CD4-positive, alpha-beta T cell treated with Interleukin-2 at 100 ng/mL for 4 hours (primary cell): ENCODE measurements around the gene KNDC1.

Experiments used
- DNase-seq: peaks from one replicate; pipeline ENCODE4 v3.0.0-alpha.2; 2020; ENCODE audit warnings: low spot score

The KNDC1 gene

DNA sequence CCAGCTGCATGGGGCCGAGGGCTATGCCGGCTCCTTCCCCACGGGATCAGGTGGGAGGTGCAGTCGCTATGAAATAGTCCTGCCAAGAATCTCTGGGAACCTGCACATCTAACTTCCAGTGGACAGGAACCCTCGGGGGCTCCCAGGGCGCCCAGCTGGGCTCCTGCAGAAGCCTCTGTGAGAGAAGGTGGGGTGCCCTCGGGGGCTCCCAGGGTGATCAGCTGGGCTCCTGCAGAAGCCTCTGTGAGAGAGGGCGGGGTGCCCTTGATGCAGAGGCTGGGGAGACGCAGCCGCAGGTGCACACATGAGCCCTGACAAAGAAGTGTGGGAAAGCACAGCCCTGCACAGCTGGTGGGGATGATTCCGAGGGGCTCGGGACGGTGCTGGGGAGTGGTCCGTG lies 83.6 kb downstream of the KNDC1 start:
- DNase-seq = no peak

DNA sequence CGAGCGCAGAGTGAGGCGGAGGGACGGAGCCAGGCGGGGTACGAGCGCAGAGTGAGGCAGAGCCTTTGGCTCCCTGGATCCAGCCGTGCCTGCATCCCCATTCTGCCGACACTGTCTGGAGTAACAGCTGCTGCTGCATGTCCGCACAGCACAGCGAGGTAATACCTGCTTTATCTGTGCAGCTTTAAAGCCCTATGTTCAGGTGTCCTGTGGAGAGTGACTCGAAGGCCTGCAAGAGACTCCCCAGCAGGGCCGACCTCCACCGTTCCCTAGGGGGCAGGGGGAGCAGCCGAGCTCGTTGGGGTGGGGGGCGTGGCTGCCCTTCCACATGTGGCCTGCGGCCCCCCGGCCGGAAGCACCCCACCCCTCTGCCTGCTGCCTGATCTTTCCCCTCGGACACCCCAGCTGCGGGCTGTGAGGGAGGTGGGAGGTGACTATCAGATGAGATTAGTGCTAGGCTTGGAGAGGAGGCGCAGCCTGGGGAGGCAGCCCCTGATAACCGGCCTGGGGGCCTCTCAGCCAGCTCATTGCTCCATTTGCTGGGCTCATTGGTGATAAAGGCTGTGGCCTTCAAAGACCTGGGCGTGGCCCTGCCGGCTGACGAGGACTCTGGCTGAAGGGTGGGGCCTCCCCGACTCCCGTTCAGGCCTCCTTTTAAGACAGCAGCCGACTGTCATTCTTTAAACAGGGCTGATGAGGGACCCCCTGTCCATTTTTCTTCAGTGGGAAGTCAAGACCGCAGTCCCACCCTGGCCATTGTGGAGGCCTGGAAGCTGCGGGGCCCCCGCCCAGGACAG lies 85.6 kb downstream of the KNDC1 start:
- DNase-seq = no peak

DNA sequence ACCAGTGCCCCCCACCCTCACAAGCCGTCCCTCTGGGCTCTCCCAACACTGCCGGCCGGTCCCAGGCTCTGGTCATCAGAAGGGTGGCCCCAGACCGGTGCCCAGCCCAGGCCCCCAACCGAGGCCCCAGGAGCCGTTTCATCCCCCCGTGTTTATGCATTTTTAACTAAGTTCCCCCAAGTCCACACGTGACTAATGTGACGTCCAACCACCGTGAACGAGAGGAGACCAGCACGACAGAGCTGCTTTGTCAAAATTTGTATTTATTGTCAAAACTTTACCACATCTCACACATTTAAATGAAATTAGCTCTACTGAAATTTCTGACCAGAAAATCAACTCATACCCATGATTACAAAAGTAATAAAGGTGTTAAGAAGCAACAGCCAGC lies 86.2 kb downstream of the KNDC1 start:
- DNase-seq = no peak

DNA sequence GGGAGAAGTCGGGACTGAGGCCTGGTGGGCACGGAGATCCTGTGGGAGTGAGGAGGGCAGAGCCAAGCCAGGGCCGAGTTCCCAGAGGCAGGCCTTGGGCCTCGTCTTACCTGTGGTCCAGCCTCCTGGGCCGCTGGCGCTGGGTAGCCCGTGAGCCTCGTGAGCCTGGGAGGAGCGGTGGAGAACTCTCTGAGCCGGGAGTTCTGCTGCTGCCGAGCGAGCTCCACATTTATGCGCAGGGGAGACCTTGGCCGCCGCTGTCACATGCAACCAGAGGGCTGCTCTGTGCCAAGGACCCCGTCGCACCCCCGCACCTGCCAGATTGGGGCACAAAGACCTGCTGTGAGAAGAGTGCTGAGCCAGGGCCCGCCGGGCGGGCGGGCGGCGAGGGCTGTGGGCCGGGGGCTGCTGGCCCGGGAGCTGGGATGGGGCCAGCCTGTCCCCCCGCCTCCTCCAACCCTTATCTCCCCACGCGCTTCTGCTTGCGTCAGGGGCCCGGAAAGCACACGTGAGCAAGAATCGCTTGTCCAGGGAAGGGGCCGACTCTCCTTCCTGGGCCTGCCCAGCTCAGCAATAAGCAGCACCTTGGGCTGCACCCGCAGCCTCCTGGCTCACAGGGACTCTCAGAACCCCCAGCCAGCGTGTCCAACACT lies 87.8 kb downstream of the KNDC1 start:
- no peak for DNase-seq

DNA sequence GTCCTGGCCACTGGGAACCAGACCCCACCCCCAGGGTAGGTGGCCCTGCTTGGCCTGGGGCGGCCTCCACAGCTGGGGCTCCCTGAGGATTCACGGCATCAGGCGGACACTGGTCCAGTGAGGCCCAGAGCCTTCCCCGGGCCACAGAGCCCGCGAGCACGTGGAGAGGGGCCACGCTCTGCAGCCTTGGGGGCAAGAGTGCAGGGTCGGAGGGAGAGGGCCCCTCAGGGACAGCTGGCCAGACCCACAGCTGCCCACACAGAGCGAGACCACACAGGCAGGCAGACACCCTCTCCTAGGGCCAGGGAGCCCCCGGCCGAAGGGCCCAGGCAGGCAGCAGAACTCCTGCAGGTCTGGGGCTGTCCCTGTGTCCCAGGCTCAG lies 88.3 kb downstream of the KNDC1 start:
- DNase-seq = no peak

DNA sequence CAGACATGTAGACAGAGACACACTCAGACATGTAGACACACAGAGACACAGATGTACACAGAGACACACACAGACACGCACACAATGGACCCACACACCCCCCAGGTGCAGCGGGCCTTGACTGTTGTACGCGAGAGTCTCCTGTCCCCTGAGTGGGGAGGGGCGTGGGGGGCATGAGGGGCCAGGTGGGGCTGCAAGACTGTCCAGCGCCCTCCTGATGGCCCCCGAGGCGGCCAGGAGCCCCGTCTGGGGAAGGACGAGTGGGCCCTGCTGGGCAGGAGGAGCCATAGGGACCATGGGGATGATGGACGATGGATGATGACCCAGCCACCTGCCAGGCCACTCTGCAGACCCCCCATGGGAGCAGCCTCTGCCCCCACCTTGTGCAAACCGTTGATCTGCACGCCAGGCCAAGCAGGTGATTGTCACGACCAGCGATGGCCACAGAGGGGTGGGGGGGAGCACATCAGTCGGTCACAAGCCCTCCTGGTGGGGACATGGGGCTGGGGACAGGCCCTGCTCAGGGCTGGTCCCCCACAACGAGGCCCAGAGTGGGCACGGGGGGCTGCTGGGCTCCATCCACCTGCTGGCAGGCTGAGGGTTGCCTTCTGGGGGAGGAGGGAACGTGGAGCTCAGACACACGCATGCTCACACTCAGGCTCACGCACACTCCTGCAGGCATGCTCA lies 89.2 kb downstream of the KNDC1 start:
- no peak for DNase-seq

DNA sequence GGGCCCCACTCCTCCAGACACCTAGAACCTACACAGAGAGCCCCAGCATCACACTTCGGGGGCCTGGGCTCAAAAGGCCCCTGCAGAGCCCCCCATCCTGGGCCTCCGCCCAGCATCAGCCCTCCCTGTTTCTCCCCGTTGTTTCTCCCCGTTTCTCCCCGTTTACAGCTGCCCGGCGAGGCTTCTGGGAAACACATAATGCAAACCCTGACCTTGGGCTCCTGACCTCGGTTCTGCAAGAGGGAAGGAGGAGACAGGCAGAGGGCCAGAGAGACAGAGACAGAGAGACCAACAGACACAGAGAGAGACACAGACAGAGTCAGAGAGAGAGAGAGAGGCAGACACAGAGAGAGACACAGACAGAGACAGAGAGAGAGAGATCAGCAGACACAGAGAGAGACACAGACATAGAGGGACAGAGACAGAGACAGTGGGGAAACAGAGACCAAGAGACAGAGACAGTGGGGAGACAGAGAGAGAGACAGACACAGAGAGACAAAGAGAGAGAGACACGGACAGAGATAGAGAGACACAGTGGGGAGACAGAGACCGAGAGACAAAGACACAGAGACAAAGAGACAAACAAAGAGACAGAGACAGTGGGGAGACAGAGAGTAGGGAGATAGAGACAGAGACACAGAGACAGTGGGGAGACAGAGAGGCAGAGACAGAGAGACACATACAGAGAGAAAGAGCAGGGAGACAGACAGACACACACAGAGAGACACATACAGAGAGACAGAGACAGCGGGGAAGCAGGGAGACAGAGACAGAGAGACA lies 90.1 kb downstream of the KNDC1 start:
- no peak for DNase-seq

DNA sequence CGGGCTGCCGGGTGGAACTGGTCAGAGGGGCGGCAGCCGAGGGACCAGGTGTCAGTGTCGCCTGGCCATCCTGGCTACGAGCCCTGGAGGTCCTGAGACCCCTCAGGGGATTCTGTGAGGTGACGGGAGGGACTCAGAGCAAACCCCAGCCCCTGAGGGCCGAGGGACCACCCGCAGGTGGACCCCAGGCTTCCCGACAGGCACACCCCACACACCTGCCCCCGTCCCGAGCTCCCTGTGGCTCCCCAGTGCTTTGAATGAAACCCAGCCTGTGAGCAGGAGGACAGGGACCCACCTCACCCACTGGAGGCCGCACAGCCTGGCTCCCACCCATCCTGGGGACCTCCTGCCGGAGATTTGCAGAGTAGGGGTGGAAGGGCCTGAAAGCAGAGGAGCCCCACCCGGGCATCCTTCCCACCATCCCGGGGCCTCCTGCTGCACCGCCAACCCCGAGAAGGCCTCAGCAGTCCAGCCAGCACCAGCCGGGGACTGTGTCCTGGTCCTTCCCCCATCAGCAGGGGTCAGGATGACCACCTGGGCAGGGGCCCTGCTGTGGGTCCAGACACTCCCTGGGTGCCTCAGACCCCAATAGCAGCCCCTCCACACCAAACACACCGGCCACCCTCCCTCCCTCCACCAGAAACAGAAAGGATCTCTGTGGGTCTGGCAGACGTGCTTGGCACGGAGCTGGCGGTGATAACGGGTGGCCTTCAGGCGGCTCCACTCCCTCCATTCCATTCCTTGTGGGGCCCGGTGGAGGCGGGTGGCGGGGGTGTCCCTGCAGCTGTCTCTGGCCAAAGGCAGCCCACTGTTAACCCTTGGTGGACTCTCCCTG lies 91.6 kb downstream of the KNDC1 start:
- no peak for DNase-seq

DNA sequence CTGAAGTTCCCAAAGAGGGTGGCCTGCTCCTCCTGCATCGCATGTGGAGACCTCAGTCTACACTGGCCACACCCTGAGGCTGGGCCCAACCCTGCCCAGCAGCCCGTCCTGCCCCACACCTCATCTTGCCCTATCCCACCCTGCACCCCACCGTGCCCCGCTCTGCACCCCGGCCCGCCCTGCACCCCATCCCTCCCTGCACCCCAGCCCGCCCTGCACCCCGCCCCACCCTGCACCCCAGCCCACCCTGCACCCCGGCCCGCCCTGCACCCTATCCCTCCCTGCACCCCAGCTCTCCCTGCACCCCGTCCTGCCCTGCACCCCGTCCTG lies 92.2 kb downstream of the KNDC1 start:
- no peak for DNase-seq

DNA sequence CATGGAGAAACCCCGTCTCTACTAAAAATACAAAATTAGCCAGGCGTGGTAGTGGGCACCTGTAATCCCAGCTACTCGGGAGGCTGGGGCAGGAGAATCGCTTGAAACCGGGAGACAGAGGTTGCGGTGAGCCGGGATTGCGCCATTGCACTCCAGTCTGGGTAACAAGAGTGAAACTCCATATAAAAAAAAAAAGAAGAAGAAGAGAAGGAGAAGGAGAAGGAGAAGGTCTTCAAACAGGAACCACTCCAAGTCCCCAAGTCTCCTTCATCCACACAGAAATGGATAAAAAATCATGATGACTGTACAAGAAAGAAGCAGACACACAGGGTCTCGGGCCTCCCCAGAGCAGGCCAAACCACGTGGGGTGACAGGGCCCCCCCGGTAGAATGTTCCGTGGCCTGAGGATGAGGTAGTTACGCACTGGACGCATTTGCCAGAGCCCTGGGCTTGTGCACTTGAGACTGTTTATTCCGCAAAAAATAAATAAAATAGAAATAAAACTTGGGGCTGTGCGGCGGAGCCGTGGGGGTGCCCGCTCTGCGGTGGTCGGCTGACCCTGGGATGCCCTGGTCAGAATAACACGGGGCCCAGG lies 93.4 kb downstream of the KNDC1 start:
- no peak for DNase-seq

DNA sequence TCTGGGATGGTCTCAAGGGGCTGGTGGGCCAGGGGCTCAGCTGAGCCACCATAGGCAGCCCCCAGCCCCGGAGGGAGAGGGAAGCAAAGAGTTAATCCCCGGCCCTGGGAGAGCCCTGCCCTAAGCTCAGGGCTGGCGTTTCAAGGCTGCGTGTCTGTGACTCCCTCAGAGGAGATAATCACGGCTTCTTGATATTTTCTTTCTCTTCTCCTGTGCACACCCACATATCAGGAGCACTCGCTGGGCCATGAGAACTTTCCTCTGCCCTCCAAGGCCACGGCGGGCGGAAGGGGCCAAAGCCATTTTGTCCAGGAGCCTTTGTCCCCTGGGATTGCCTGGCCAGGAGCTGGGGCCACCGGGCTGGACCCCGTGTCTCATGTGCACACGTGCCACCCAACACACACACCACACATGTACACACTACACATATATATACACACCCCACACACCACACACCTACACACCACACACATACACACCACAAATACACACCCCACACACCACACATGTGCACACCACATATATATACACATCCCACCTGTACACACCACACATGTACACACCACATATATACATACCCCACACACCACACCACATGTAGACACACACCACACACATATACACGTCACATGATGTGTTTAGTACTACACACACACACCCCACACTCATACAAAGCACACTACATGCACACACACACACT lies 94.6 kb downstream of the KNDC1 start:
- no peak for DNase-seq

DNA sequence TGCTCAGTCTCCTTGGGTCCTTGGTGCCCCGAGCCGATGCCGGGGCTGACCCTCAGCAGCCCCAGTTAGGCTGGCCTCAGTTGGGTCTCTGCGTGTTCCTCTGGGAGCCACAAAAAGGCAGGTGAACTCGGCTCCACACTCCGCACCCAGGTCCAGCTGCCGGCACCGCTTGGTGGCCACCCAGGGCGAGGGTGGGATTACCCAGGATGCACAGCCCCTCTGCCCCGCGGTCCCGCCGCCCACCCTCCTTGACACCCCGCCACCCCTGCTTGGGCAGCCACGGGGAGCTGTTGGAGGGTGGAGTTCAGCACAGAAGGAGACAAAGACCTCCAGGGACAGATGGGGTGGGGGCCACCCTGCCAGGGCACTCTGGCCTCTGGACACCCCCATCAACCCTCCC lies 95.3 kb downstream of the KNDC1 start:
- no peak for DNase-seq

DNA sequence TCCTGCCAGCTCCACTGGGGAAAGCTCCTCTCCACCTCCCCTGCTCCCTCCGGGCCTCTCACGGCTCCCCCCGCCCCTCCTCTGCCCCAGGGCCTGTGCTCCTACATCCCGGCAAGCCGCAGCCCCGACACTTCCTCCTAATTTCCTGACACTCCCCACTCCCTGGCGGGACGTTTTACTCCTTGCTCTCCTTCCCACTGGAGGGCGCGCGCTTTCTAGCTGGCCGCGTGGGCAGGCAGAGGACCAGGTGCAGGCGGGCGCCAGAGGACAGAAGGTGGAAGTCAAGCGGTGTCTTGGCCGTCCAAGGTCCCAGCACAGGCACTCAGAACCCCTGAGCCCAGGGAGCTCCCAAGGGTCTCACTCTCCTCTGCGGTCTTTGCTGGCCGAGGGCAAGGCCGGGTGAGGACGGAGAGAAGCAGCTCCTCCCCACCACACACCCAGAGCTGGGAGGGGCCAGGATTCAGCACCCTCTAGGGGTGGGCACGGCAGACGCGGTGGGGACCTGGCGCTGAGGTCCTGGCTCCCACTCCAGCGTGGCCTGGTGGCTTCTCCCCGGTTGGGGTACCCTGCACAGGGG lies 97.6 kb downstream of the KNDC1 start:
- peak; percentile 14 for DNase-seq

DNA sequence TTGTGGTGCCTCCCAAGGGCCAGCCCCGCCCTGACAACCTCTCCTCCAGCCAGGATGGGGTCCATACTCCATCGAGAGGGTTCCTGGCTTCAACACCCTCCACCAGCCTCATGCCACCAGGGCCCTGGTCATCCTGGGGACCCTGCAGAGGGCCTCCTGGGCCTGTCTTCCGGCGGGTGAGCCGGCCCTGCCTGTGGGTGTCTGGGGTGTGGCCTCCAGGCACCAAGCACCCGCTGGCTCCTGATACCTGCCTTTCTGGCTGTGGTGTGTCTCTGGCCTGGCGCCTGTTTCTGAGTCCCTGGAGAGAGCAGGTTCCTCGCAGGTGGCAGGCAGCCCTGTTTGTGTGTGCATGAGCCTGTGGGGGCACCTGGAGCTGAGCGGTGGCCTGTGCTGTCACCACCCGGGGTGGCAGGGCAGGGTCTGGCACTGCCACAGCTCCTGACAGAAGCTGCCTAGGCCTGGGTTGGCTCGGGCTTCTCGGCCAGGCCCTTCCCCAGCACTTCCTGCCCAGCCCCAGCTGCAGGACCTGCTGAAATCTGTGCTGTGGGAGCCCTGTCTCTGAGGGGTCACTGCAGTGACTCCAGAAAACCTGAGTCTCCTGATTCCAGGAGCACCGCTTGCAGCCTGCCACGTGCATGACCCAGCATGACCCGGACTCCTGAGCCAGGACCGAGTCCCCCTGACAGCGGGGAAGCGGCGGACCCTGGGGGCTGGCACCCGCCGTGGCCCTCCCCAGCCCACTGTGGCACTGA lies 98.2 kb downstream of the KNDC1 start:
- peak; percentile 43 for DNase-seq

DNA sequence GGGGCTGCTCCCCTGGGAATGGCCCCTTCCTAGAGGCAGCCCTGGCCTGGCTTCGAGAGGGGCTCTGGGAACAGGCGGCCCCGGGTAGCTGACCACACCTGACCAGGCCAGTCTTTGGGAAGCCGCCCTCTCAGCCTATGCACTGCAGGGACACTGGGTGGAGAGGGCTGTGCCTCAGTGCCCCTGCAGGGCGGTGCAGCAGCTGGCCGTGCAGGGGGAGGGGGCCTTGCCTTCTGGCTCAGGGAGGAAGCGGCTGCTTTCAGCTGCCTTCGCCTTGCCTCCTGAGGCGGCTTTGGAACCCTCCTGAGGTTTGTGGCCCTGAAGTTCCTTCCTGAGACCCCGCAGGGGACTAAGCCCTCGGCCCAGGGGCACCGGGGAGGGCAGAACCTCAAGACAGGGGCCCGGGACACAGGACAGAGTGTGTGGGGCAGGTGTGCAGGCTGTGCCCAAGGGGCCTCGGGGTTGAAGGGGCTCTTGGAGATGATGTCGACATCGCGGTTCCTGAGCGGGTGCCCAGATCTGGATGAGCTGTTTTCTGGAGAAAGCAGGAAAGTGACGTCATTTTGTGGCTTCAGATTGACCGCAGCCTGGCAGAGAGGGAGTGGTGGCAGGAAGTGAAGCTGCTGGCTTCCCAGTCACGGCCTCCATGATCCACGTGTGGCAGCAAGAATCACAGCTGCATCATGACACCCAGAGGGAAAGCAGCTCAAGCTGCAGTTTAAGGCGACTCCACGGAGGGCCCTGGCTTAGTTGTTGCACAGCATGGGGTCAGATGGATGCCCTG lies 99.0 kb downstream of the KNDC1 start:
- peak; percentile 95 for DNase-seq

DNA sequence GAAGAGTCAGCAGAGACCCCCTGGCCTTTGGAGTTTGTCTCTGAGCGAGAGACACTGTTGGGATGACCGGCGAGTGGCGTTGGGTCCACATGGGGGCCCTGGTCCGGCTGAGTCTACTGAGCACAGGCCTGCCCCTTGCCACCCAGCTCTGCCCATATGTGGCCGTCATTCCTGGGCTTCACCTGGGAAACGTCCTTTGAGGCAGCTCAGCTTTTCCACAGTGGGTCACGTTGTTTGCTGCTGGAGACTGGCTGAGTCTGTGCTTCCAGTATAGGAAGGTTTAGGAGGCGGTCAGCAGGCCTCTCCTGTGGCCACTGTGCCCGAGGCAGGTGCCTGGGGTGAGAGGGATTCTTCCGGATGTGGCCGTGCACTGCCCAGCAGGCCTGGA lies 99.6 kb downstream of the KNDC1 start:
- DNase-seq = no peak

DNA sequence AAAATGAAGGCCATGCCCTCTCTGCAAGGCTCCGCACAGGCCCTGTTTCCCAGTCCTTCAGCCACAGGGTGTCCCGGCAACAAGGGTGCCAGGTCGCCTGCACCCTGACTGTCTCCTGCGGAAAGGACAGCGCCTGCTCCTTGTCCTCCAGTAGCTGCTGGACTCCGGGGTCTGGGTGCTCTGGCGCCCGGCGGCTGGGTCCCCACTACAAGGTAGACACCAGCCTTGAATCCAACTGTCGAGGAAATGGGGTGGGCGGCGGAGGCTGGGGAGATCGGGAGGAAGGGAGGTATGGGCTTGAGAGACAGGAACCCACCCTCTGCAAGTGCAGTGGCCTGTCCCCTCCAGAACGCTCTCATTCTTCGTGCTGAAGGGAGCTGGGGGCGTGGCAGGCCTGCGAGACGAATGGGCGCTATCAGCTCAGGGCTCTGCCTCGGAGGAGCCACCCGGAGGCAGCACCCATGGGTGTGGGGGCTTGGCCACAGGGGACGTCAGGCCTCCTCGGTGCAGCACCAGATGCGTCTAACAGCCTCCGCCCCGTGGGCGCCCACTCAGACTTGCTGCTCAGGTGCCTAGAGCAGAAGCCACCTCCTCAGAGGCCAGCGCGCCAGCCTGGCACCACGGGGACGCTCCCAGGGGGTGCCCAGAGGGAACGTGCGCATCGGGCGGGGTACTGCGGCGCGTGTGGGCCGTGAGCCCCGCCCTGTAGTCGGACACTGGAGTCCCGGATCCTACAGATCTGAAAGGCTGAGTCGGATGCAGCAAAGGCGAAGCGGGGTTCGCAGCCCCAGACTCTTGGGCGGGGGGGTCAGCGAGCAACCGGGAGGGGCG lies 101.1 kb downstream of the KNDC1 start:
- DNase-seq = peak; percentile 64
